AG04449 (cell line): ENCODE results near the gene C3.

ENCODE experiments used
- CTCF ChIA-PET: fragments of 350-600 bp; formaldehyde crosslinking; extraction: SDS; loops from one replicate; lab custom pipeline; 2021; ENCODE audit warnings: antibody characterized with exemption; lab: Yijun Ruan, JAX
- POLR2A ChIA-PET: fragments of 400-600, 350-600 bp; formaldehyde crosslinking; extraction: SDS; loops from one replicate; lab custom pipeline; 2020; ENCODE audit warnings: antibody characterized with exemption, inconsistent platforms; lab: Yijun Ruan, JAX
- DNase-seq: peaks from one replicate; pipeline ENCODE4 v3.0.0-alpha.2; 2010; ENCODE audit warnings: low read depth, low spot score
- H3K4me3 ChIP-seq: 2 replicates; pipeline ENCODE4 v1.5.1; 2011; ENCODE audit warnings: low read depth, mild to moderate bottlenecking, control low read depth, low read length
- CTCF ChIP-seq: IDR thresholded peaks from one replicate; pipeline ENCODE4 v1.5.1; 2011; ENCODE audit warnings: mild to moderate bottlenecking, moderate library complexity, low read length, control low read depth, inconsistent platforms; ENCODE audit not compliant: insufficient read depth; ENCODE audit errors: missing control alignments

The C3 gene

GRCh38 chr19:6708346-6708745 is 12.1 kb downstream of the C3 start:
- ChIA-PET POLR2A (no interaction called here), CTCF (no interaction called here)
- no peak for TF ChIP-seq CTCF
- no peak for DNase-seq
- H3K4me3 ChIP-seq, result no peak overlapping the region

GRCh38 chr19:6707658-6708018 is 12.8 kb downstream of the C3 start:
- ChIA-PET CTCF (no interaction called here), POLR2A (no interaction called here)
- DNase-seq, result no peak
- no peak for TF ChIP-seq CTCF
- H3K4me3 ChIP-seq, result no peak overlapping the region

GRCh38 chr19:6707011-6707657 is 13.3 kb downstream of the C3 start:
- CTCF ChIA-PET, result no interaction called here

GRCh38 chr19:6706633-6706958 is 13.9 kb downstream of the C3 start:
- no peak overlapping the region for H3K4me3 ChIP-seq
- POLR2A ChIA-PET, result no interaction called here
- TF ChIP-seq CTCF, result no peak
- DNase-seq, result no peak
- CTCF ChIA-PET, result no interaction called here

More at GRCh38 chr19:6707011-6707657, 13.3 kb downstream of the C3 start:
- DNase-seq, result no peak
- no peak for TF ChIP-seq CTCF
- H3K4me3 ChIP-seq, result no peak overlapping the region
- POLR2A ChIA-PET, result no interaction called here

- CTCF ChIA-PET, result no interaction called here
- DNase-seq, result no peak
- POLR2A ChIA-PET, result no interaction called here
These were observed 14.4 kb downstream of the C3 start for GRCh38 chr19:6705931-6706632.

More at GRCh38 chr19:6705931-6706632, 14.4 kb downstream of the C3 start:
- TF ChIP-seq CTCF, result no peak
- no peak overlapping the region for H3K4me3 ChIP-seq
